Hematopoietic multipotent progenitor cell treated with erythropoietin and hydrocortisone succinate and interleukin-3 and kit ligand, for 17 days (in vitro differentiated cells): ENCODE measurements around the gene ANKFN1.

ENCODE experiments used
- DNase-seq: peaks from one replicate; pipeline ENCODE4 v3.0.0-alpha.2; 2015; ENCODE audit warnings: low spot score

Gene ANKFN1

GRCh38 chr17:56152874-56153602, at the start of gene ANKFN1:
Gene ANKFN1, plus strand, starts transcription at chr17:56153475. Its CDS starts 59,193 bp downstream, at chr17:56212668.
- no peak for DNase-seq

- no peak for DNase-seq
These were observed 44.4 kb upstream of the ANKFN1 start for GRCh38 chr17:56108811-56109284.

- DNase-seq: no peak
These were observed 43.4 kb upstream of the ANKFN1 start for GRCh38 chr17:56109836-56110235.

- no peak for DNase-seq
These were observed 42.7 kb upstream of the ANKFN1 start for GRCh38 chr17:56110463-56111135.

GRCh38 chr17:56111706-56112485, 41.4 kb upstream of the ANKFN1 start:
- no peak for DNase-seq

- DNase-seq: no peak
These were observed 39.8 kb upstream of the ANKFN1 start for GRCh38 chr17:56113486-56113885.

- no peak for DNase-seq
These were observed 38.8 kb upstream of the ANKFN1 start for GRCh38 chr17:56114469-56114868.

GRCh38 chr17:56119191-56119590, 34.1 kb upstream of the ANKFN1 start:
- DNase-seq: no peak

GRCh38 chr17:56119936-56120335, 33.3 kb upstream of the ANKFN1 start:
- DNase-seq: no peak

- DNase-seq: no peak
These were observed 31.9 kb upstream of the ANKFN1 start for GRCh38 chr17:56121191-56122051.

- DNase-seq: no peak
These were observed 27.1 kb upstream of the ANKFN1 start for GRCh38 chr17:56125830-56126819.

GRCh38 chr17:56130026-56130425, 23.2 kb upstream of the ANKFN1 start:
- DNase-seq: no peak

GRCh38 chr17:56130631-56131030, 22.6 kb upstream of the ANKFN1 start:
- DNase-seq: no peak

- no peak for DNase-seq
These were observed 21.8 kb upstream of the ANKFN1 start for GRCh38 chr17:56131431-56131830.

GRCh38 chr17:56136301-56136700, 17.0 kb upstream of the ANKFN1 start:
- no peak for DNase-seq

- DNase-seq: no peak
These were observed 12.0 kb upstream of the ANKFN1 start for GRCh38 chr17:56141046-56141839.

- DNase-seq: no peak
These were observed 10.9 kb upstream of the ANKFN1 start for GRCh38 chr17:56142325-56142724.

GRCh38 chr17:56142781-56143180, 10.5 kb upstream of the ANKFN1 start:
- no peak for DNase-seq

GRCh38 chr17:56144223-56144622, 9.1 kb upstream of the ANKFN1 start:
- DNase-seq: no peak

- DNase-seq: no peak
These were observed 6.7 kb upstream of the ANKFN1 start for GRCh38 chr17:56146534-56146933.
